ENCODE results near the gene PDZD7.

DNA sequence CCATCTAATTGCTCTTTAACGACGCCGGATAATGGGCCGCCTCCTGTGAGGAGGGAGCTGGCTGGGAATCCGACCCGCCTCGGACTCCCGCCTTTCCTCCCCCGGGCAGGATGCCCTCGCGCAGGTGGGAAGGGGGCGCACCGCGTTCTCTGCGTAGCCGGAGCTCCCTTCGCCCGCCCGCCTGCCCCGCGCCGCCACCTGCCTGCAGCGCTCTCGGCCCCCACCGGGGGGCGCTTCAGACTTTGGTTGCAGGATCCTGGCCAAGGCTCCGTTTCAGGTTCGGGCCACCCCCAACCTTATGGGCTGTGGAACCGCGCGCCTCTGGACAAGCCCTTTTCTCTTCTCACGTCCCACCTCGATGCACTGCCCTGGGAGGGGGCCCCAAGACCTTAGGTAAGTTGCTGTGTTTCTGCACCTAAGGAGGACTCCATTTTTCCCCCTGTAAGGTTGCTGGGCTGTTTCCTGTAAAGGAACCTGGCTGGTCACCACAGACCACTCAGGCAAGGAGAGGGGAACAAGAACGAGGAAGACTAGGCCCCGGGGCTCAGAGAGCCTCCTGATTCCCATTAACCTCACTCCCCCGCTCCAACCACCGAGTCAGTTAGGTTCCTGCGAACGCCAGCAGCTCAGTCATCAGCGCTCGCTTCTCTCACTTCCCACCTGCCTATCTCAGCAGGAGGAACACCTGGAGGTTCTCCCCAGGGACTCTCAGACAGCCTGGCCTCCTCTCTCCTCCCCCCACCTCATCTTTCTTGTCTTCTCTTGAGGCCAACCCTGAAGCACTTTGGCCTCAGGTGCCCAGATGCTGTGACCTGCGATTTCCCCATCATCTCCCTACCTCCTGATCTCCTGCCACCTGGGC is 19.5 kb upstream of the PDZD7 start:
- TF ChIP-seq CTCF (IDR thresholded peaks at IDR 0.05; ENCODE audit: insufficient read depth, low read length) (peak; percentile 52), POLR2AphosphoS5 (IDR thresholded peaks at IDR 0.05; ENCODE audit: low read depth) (no peak)
